ENCODE results near the gene MARVELD1.

The MARVELD1 gene

GRCh38 chr10:97744405-97745035, 31.0 kb downstream of the MARVELD1 start:
- Histone ChIP-seq H3K4me2 (ENCODE audit: low read length) (no peak overlapping the region), H2AFZ (ENCODE audit: low read depth, low read length) (no peak overlapping the region), H3K4me1 (ENCODE audit: low read length) (no peaks in the 10 kb centered on the region), H3K79me2 (ENCODE audit: low read length) (peaks cover 14% of the 10 kb centered on the region), H3K9ac (ENCODE audit: low read length) (no peak overlapping the region), H3K36me3 (replicated peaks; ENCODE audit: low read depth, low read length) (peaks cover 13% of the 10 kb centered on the region), H3K4me3 (ENCODE audit: low read length) (no peak overlapping the region), H4K20me1 (ENCODE audit: insufficient read depth, low read length) (no peaks in the 10 kb centered on the region), H3K27me3 (ENCODE audit: low read depth, low read length) (no peaks in the 10 kb centered on the region), H3K9me3 (ENCODE audit: insufficient read depth, low read length) (no peaks in the 10 kb centered on the region), H3K27ac (ENCODE audit: low read length) (no peak overlapping the region)
- TF ChIP-seq CTCF (IDR thresholded peaks at IDR 0.05; ENCODE audit: low read depth, low read length) = no peak
- TF ChIP-seq EZH2phosphoT487 (IDR thresholded peaks at IDR 0.05; ENCODE audit: low read depth) = no peak

- Histone ChIP-seq H4K20me1 (ENCODE audit: insufficient read depth, low read length) (no peaks in the 10 kb centered on the region), H2AFZ (ENCODE audit: low read depth, low read length) (no peak overlapping the region), H3K79me2 (ENCODE audit: low read length) (no peaks in the 10 kb centered on the region), H3K9ac (ENCODE audit: low read length) (no peak overlapping the region), H3K27ac (ENCODE audit: low read length) (no peak overlapping the region), H3K4me1 (ENCODE audit: low read length) (no peaks in the 10 kb centered on the region), H3K4me2 (ENCODE audit: low read length) (no peak overlapping the region), H3K36me3 (replicated peaks; ENCODE audit: low read depth, low read length) (peaks cover 8% of the 10 kb centered on the region), H3K9me3 (ENCODE audit: insufficient read depth, low read length) (no peaks in the 10 kb centered on the region), H3K4me3 (ENCODE audit: low read length) (no peak overlapping the region), H3K27me3 (ENCODE audit: low read depth, low read length) (no peaks in the 10 kb centered on the region)
- TF ChIP-seq CTCF (IDR thresholded peaks at IDR 0.05; ENCODE audit: low read depth, low read length) (no peak), EZH2phosphoT487 (IDR thresholded peaks at IDR 0.05; ENCODE audit: low read depth) (no peak)
These were observed 34.0 kb downstream of the MARVELD1 start for GRCh38 chr10:97747573-97747972.

GRCh38 chr10:97748116-97748515, 34.6 kb downstream of the MARVELD1 start:
- H3K27me3 ChIP-seq (ENCODE audit: low read depth, low read length) = no peaks in the 10 kb centered on the region
- H3K4me3 ChIP-seq (ENCODE audit: low read length) = no peak overlapping the region
- TF ChIP-seq CTCF (IDR thresholded peaks at IDR 0.05; ENCODE audit: low read depth, low read length) (no peak), EZH2phosphoT487 (IDR thresholded peaks at IDR 0.05; ENCODE audit: low read depth) (no peak)
- peaks cover 7% of the 10 kb centered on the region for H3K36me3 ChIP-seq (replicated peaks; ENCODE audit: low read depth, low read length)
- H3K4me1 ChIP-seq (ENCODE audit: low read length) = no peaks in the 10 kb centered on the region
- no peak overlapping the region for H3K27ac ChIP-seq (ENCODE audit: low read length)
- no peaks in the 10 kb centered on the region for H4K20me1 ChIP-seq (ENCODE audit: insufficient read depth, low read length)
- no peaks in the 10 kb centered on the region for H3K79me2 ChIP-seq (ENCODE audit: low read length)
- no peak overlapping the region for H3K4me2 ChIP-seq (ENCODE audit: low read length)
- H3K9me3 ChIP-seq (ENCODE audit: insufficient read depth, low read length) = no peaks in the 10 kb centered on the region
- H3K9ac ChIP-seq (ENCODE audit: low read length) = no peak overlapping the region
- H2AFZ ChIP-seq (ENCODE audit: low read depth, low read length) = no peak overlapping the region

GRCh38 chr10:97752956-97753355, 39.4 kb downstream of the MARVELD1 start:
- no peaks in the 10 kb centered on the region for H4K20me1 ChIP-seq (ENCODE audit: insufficient read depth, low read length)
- peaks cover 17% of the 10 kb centered on the region for H3K36me3 ChIP-seq (replicated peaks; ENCODE audit: low read depth, low read length)
- H3K4me2 ChIP-seq (ENCODE audit: low read length) = no peak overlapping the region
- H3K27me3 ChIP-seq (ENCODE audit: low read depth, low read length) = no peaks in the 10 kb centered on the region
- H3K79me2 ChIP-seq (ENCODE audit: low read length) = no peaks in the 10 kb centered on the region
- H3K9me3 ChIP-seq (ENCODE audit: insufficient read depth, low read length) = no peaks in the 10 kb centered on the region
- H3K27ac ChIP-seq (ENCODE audit: low read length) = no peak overlapping the region
- no peak overlapping the region for H3K4me3 ChIP-seq (ENCODE audit: low read length)
- no peak overlapping the region for H3K9ac ChIP-seq (ENCODE audit: low read length)
- H2AFZ ChIP-seq (ENCODE audit: low read depth, low read length) = no peak overlapping the region
- no peak for TF ChIP-seq CTCF (IDR thresholded peaks at IDR 0.05; ENCODE audit: low read depth, low read length)
- TF ChIP-seq EZH2phosphoT487 (IDR thresholded peaks at IDR 0.05; ENCODE audit: low read depth) = no peak
- H3K4me1 ChIP-seq (ENCODE audit: low read length) = no peaks in the 10 kb centered on the region
